Loucy (cell line): Measurements from ENCODE around the gene DNMBP.
"Not testable (repeated sequence)": the region's sequence is repeated elsewhere in the genome, so short reads cannot be mapped to it uniquely, and the experiment has no call there.

ENCODE experiments used
- H2AFZ ChIP-seq: fragments of 200-600 bp; sonication (generic); 2 replicates; pipeline ENCODE4 v1.6.0; 2016; ENCODE audit warnings: antibody characterized with exemption, mild to moderate bottlenecking, low read length, moderate library complexity
- H3F3A ChIP-seq: fragments of 200-600 bp; 2 replicates; pipeline ENCODE4 v1.6.0; 2016; ENCODE audit warnings: antibody characterized with exemption, low read depth, mild to moderate bottlenecking
- H3K27me3 ChIP-seq: fragments of 200-600 bp; sonication (generic); 2 replicates; pipeline ENCODE4 v1.6.1; 2014; ENCODE audit warnings: low read length, mild to moderate bottlenecking; ENCODE audit not compliant: insufficient read depth, poor library complexity, severe bottlenecking
- H3K36me3 ChIP-seq: fragments of 200-600 bp; sonication (generic); 2 replicates; pipeline ENCODE4 v1.6.1; 2016; ENCODE audit warnings: low read length; ENCODE audit not compliant: insufficient read depth
- H3K4me1 ChIP-seq: fragments of 200-600 bp; sonication (generic); 2 replicates; pipeline ENCODE4 v1.5.1; 2014; ENCODE audit warnings: low read length, mild to moderate bottlenecking; ENCODE audit not compliant: insufficient read depth, poor library complexity, severe bottlenecking
- H3K4me2 ChIP-seq: fragments of 200-600 bp; sonication (generic); 2 replicates; pipeline ENCODE4 v1.6.0; 2014; ENCODE audit warnings: antibody characterized with exemption, low read length, low read depth, mild to moderate bottlenecking; ENCODE audit not compliant: poor library complexity, severe bottlenecking
- H3K4me3 ChIP-seq: fragments of 200-600 bp; sonication (generic); 2 replicates; pipeline ENCODE4 v1.5.1; 2014; ENCODE audit warnings: low read length, mild to moderate bottlenecking, mixed read lengths; ENCODE audit not compliant: poor library complexity, severe bottlenecking
- H3K79me2 ChIP-seq: fragments of 200-600 bp; sonication (generic); 2 replicates; pipeline ENCODE4 v1.6.1; 2014; ENCODE audit warnings: low read length; ENCODE audit not compliant: insufficient read depth
- H3K9ac ChIP-seq: fragments of 200-600 bp; sonication (generic); 2 replicates; pipeline ENCODE4 v1.6.0; 2014; ENCODE audit warnings: mild to moderate bottlenecking, low read depth, low read length, moderate library complexity; ENCODE audit not compliant: poor library complexity, severe bottlenecking
- H3K9me2 ChIP-seq: fragments of 200-600 bp; sonication (generic); replicated peaks from 2 replicates; pipeline ENCODE4 v1.6.1; 2016; ENCODE audit warnings: low read depth, low read length, mixed read lengths
- H3K9me3 ChIP-seq: fragments of 200-600 bp; sonication (generic); 2 replicates; pipeline ENCODE4 v1.6.1; 2014; ENCODE audit warnings: mild to moderate bottlenecking, antibody characterized with exemption, low read length, low read depth; ENCODE audit not compliant: insufficient read depth
- H4K20me1 ChIP-seq: fragments of 200-600 bp; sonication (generic); 2 replicates; pipeline ENCODE4 v1.6.0; 2014; ENCODE audit warnings: antibody characterized with exemption, low read length, mild to moderate bottlenecking; ENCODE audit not compliant: insufficient read depth, poor library complexity, severe bottlenecking
- CTCF ChIP-seq: fragments of 200-600 bp; sonication (generic); conservative IDR thresholded peaks from 2 replicates; pipeline ENCODE4 v1.5.1; 2014; ENCODE audit warnings: mild to moderate bottlenecking, antibody characterized with exemption, low read length
- EZH2phosphoT487 ChIP-seq: fragments of 200-600 bp; IDR thresholded peaks from 2 replicates; pipeline ENCODE4 v1.6.1; 2018; ENCODE audit warnings: antibody characterized with exemption, mild to moderate bottlenecking, moderate library complexity, borderline replicate concordance

DNMBP gene

GRCh38 chr10:99895867-99896266 is 113.9 kb downstream of the DNMBP start:
- H3K9me3 ChIP-seq = no peaks in the 10 kb centered on the region
- no peak overlapping the region for H2AFZ ChIP-seq
- no peak overlapping the region for H3K4me2 ChIP-seq
- no peaks in the 10 kb centered on the region for H3K9me2 ChIP-seq
- no peaks in the 10 kb centered on the region for H3K27me3 ChIP-seq
- H3K9ac ChIP-seq = no peak overlapping the region
- H3K4me3 ChIP-seq = no peak overlapping the region
- peaks cover 41% of the 10 kb centered on the region; the same call in 1 of the 2 replicates for H3K36me3 ChIP-seq
- H3K79me2 ChIP-seq = no peaks in the 10 kb centered on the region
- no peaks in the 10 kb centered on the region for H3F3A ChIP-seq
- no peaks in the 10 kb centered on the region for H3K4me1 ChIP-seq
- no peak for TF ChIP-seq EZH2phosphoT487
- TF ChIP-seq CTCF = no peak
- no peaks in the 10 kb centered on the region for H4K20me1 ChIP-seq

- not testable (repeated sequence) for H2AFZ ChIP-seq, H3K4me1 ChIP-seq, H4K20me1 ChIP-seq, H3F3A ChIP-seq, H3K9me3 ChIP-seq, H3K4me3 ChIP-seq, H3K9me2 ChIP-seq, H3K9ac ChIP-seq, H3K4me2 ChIP-seq, H3K27me3 ChIP-seq, H3K79me2 ChIP-seq
- peaks cover 41% of the 10 kb centered on the region; the same call in 1 of the 2 replicates for H3K36me3 ChIP-seq
Observed at GRCh38 chr10:99895066-99895465, 114.7 kb downstream of the DNMBP start.

GRCh38 chr10:99894613-99895012 is 115.1 kb downstream of the DNMBP start:
- Histone ChIP-seq H4K20me1 (no peaks in the 10 kb centered on the region), H3K4me1 (no peaks in the 10 kb centered on the region), H3K27me3 (no peaks in the 10 kb centered on the region), H3F3A (no peaks in the 10 kb centered on the region), H3K9me3 (no peaks in the 10 kb centered on the region), H3K79me2 (no peaks in the 10 kb centered on the region), H3K9me2 (no peaks in the 10 kb centered on the region), H3K36me3 (peaks cover 38% of the 10 kb centered on the region; the same call in 1 of the 2 replicates), H3K4me2 (no peak overlapping the region), H3K9ac (no peak overlapping the region), H3K4me3 (no peak overlapping the region), H2AFZ (no peak overlapping the region)
- TF ChIP-seq EZH2phosphoT487 = no peak
- TF ChIP-seq CTCF = no peak

GRCh38 chr10:99888622-99889021 is 121.1 kb downstream of the DNMBP start:
- Histone ChIP-seq H3K9ac (no peak overlapping the region), H3K4me2 (no peak overlapping the region), H2AFZ (no peak overlapping the region), H3K36me3 (peaks cover 18% of the 10 kb centered on the region; the same call in 1 of the 2 replicates), H3K27me3 (no peaks in the 10 kb centered on the region), H3K9me2 (no peaks in the 10 kb centered on the region), H3F3A (no peaks in the 10 kb centered on the region), H3K4me1 (no peaks in the 10 kb centered on the region), H3K4me3 (no peak overlapping the region), H3K9me3 (no peaks in the 10 kb centered on the region), H3K79me2 (no peaks in the 10 kb centered on the region), H4K20me1 (no peaks in the 10 kb centered on the region)
- TF ChIP-seq EZH2phosphoT487 (no peak), CTCF (no peak)
